ENCODE results near the gene FOXR1.

Gene FOXR1

DNA sequence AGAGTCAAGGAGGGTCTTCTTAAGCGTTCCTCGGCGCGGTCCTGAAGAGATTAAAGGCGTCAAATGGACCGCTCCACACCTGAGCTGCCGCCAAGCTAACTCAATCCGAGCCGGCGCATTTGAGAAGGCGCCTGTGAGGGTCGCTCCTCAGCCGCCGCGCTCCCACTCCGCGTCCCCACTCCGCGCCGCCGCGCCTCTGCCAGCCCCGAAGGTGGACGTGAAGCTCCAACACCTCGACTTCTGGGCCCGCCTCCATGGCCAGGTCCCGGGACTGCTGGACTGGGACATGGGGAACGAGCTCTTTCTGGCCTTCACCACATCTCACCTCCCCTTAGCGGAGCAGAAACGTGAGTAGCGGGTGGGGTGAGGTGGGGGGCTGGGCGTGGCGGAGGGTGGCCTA, at the start of gene FOXR1:
Gene FOXR1, plus strand, starts transcription at position 116 of the 400 bp plus-strand sequence. Its CDS starts 171 bp downstream, at position 287.
- DNase-seq: no peak

GRCh38 chr11:118921929-118922744, 49.4 kb upstream of the FOXR1 start:
- no peak for DNase-seq

DNA sequence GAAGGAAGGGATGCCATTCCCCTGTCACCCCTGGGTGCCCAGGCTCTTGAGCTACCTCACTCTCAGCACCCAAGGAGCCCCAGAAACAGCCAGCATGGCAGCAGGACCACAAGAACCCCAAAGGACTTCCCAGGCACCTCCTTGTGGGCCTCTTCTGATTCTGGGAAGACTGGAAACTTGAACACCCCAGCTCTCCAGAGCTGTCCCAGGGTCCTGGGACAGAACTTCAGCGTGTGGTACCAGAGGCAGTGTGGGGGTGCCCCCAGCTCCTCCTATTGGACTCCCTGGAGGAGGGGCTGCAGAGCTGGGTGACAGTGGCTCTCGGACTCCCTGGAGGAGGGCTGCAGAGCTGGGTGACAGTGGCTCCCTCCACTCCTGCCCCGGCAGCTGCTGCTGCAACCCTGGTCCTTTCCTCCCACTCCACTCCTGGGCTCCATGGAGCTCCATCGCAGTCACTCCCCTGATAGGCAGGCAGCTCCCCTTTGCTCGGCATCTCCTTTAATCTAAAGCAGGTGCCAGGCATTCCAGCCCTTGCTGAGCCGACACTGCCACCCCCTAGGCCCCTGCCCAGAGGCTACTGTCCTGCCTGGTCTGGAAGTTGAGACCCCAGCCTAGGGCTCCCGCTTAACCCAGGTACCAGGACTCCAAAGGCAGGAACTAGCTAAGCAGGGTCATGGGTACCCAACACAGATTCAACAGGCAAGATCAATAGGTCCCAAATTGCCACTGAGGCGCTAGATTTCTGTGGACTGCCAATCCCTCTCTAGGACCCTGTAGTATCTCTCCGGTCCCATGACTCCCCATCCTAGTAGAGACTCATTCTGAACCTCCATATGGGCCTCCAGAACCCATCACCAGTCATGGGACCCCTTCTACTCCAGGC, 48.6 kb upstream of the FOXR1 start:
- no peak for DNase-seq

DNA sequence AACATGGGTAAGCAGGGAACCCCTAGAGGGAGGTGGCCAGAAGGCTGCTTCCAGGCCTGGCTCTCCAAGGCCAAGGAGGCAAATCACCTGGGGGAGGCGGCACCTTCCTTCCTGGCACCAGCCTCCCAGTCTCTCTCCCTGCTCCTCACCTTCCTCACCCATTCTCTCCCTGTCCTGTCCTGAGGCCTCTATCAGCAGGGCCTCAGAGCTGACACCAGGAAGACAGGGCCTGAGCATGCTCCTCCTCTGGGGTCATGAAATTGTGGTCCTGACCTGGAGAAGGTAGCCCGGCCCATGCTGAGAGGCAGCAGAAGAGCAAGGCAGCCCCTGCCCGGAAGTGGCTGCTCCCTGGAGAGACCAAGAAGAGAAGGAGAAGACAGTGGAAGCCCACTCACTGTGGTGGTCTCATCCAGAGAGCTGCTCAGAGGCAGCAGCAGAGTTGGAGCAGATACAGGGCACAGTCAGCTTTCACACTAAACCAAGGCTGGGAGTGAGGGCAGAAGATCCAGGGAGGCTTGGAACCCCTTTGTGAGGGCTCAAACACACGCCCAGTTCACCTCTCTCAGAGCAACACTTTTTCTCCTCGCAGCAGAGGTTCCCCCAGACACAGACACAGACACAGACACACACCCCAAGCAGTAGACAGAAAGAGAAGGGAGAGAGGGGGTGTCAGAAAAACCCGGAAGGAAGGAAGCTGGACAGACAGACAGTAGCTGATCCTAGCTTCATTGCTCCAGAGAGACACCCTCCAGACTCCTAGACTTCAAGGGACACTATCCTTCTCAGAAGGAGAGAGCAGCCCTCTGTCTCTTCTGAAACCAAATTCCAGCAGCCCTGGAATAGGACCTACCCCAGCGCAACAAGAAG, 47.6 kb upstream of the FOXR1 start:
- DNase-seq: no peak

GRCh38 chr11:118924591-118925585, 46.7 kb upstream of the FOXR1 start:
- DNase-seq: no peak

GRCh38 chr11:118927554-118928100, 43.9 kb upstream of the FOXR1 start:
- no peak for DNase-seq

GRCh38 chr11:118928101-118928869, 43.3 kb upstream of the FOXR1 start:
- peak; percentile 53 for DNase-seq

- DNase-seq: no peak
Observed at GRCh38 chr11:118928870-118929500, 42.6 kb upstream of the FOXR1 start.

DNA sequence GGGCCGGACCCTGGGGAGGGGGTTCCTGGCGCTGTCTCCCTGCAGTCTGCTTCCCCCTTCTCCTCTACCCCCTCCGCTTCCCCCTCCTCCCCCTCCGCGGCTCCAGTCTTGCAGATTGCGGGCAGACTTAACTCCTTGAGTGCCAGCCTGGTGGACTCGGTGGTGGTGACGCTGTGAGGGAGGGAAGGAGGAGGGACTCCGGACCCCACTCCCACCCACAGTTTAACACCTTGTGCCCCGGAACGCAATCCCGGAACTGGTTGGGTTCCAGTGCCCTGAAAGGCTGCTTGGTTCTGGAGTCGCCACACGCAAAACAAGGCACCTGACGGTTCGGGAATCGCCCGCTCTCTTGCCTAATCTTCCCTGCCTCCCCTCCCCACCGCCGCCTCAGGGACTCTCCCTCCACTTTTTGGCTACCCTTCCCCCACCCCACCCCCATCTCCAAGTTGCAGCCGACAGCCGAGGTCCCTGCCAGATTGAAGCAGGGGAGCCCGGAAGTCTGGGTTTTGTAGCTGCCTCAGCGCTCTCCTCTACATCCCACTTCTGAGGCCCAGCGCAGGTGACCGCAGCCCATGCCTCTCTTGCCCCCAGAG, 42.0 kb upstream of the FOXR1 start:
- peak; percentile 13 for DNase-seq

- DNase-seq: peak; percentile 10
Observed at GRCh38 chr11:118930094-118930712, 41.4 kb upstream of the FOXR1 start.

DNA sequence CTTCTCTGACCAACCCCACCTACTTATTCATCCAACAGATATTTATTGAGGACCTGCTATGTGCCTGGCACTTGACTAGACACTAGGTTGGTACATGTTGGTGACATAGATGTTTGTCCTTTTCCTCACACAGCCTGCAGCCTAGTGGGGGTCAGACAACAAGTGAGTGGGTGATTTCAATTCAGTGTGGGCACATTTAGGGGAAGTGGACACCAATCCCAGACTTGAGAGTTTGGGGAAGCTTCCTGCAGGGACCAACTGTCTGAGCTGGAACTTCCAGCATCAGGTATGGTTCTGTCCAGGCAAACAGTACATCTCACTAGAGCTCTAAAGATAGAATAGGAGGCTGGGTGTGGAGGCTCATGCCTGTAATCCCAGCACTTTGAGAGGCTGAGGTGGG, 40.0 kb upstream of the FOXR1 start:
- DNase-seq: no peak

DNA sequence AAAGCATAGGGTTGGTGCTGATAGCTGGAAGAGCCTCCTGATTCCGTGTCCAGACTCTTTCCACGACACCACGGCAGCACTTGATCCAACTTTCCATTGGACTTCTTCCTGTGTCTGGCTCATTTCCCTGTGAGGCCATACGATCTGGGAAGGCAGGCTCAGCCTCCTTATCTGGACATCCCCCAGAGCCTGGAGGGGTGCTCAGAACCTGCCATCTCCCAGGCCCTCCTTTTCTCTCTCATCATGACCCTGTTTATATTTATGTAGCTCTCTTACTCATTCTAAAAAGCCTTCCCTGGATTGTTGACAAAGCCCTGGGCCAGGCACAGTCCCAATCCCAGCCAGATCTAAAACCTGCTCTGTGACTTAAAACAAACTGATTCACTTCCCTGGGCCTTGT, 38.1 kb upstream of the FOXR1 start:
- DNase-seq: no peak

GRCh38 chr11:118935376-118935775, 36.2 kb upstream of the FOXR1 start:
- DNase-seq: no peak

DNA sequence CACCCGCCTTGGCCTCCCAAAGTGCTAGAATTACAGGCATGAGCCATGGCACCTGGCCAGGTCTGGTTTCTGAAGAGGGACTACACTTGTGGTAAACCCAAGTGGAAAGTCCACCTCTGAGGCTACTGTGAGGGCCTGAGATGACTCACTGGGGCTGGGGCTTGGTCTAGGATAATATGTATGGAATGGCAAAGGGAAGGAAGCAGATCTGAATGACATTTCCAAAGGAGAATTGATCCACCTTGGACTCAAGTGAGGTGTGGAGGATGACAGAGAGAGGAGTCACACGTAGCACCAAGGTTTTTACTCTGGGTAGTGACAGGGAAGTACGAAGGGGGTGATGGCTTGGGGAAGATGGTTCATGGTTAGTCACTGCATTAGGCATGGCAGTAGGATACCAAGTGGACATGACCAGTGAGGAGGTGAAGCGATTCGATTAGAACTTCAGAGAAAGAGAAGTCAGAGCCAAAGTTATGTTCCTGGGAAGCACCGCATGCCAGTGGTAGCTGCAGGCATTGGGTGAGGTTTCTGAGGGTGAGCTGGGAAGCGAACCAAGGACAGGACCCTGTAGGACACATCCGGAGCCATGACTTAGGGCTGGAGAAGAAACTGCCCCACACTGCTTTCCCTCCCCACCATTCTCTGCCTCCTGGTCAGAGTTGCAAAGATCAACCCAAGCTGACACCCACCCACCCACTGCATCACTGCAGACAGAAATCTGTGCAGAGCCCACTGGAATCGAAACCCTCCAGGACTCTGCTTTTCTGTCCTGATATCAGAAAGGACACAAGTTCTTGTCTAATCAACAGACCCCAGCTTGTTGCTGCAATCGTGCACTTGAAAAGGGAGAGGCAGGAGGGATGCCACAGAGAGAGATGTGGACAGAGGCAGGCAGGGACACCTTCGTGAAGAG, 32.8 kb upstream of the FOXR1 start:
- DNase-seq: no peak

GRCh38 chr11:118939404-118939915, 32.1 kb upstream of the FOXR1 start:
- no peak for DNase-seq

GRCh38 chr11:118939953-118940598, 31.5 kb upstream of the FOXR1 start:
- DNase-seq: no peak

GRCh38 chr11:118947091-118947490, 24.5 kb upstream of the FOXR1 start:
- no peak for DNase-seq
